ENCODE measurements around the gene ARID1B. TPM values are rescaled to one million over a fixed set of nuclear protein-coding genes. Genes with fewer than 3 reads are reported as not detected.

Gene ARID1B
- polyA plus RNA-seq, 1 experiment, result 19.2 TPM

- TF ChIP-seq CTCF (IDR thresholded peaks at IDR 0.05; ENCODE audit: low read depth, low read length), result no peak
- H3K9me3 ChIP-seq (ENCODE audit: control insufficient read depth, insufficient read depth, low read length), result no peaks in the 10 kb centered on the region; the same call in 1 of the 2 replicates
- ChIA-PET CTCF (interaction anchor here (0.6 kb wide), 1 partner anchor 58 kb away, joined by 3 read pairs; no protein-coding TSS in a partner anchor), POLR2A (interaction anchor here (0.6 to 1.8 kb wide), 3 partner anchors 154 to 334 kb away, joined by 3 to 6 read pairs (median 4); no protein-coding TSS in a partner anchor)
- peak overlapping the region; percentile 70 for H3K4me3 ChIP-seq (ENCODE audit: low read depth, low read length)
- H3K27ac ChIP-seq (ENCODE audit: low read depth, low read length), result no peak overlapping the region
- no peak for DNase-seq (ENCODE audit: low read depth, low spot score)
- no peaks in the 10 kb centered on the region for H3K27me3 ChIP-seq (ENCODE audit: control insufficient read depth, insufficient read depth, low read length)
Observed at GRCh38 chr6:157020398-157020797, 243.2 kb downstream of the ARID1B start.

- H3K27ac ChIP-seq (ENCODE audit: low read depth, low read length), result peak overlapping the region; percentile 99
- ChIA-PET CTCF (interaction anchor here (0.6 to 2.5 kb wide), 2 partner anchors 14 to 25 kb away, joined by 3 to 9 read pairs; no protein-coding TSS in a partner anchor), POLR2A (interaction anchor here (0.6 to 1.8 kb wide), 4 partner anchors 29 to 335 kb away, joined by 3 to 6 read pairs (median 4); no protein-coding TSS in a partner anchor)
- DNase-seq (ENCODE audit: low read depth, low spot score), result no peak
- no peak for TF ChIP-seq CTCF (IDR thresholded peaks at IDR 0.05; ENCODE audit: low read depth, low read length)
- H3K4me3 ChIP-seq (ENCODE audit: low read depth, low read length), result peak overlapping the region; percentile 70
- no peaks in the 10 kb centered on the region for H3K27me3 ChIP-seq (ENCODE audit: control insufficient read depth, insufficient read depth, low read length)
- peaks cover 3% of the 10 kb centered on the region; the same call in 1 of the 2 replicates for H3K9me3 ChIP-seq (ENCODE audit: control insufficient read depth, insufficient read depth, low read length)
Observed at GRCh38 chr6:157020881-157021343, 243.7 kb downstream of the ARID1B start.

- ChIA-PET CTCF (interaction anchor here (0.5 to 2.5 kb wide), 4 partner anchors 13 to 735 kb away, joined by 3 to 9 read pairs (median 3); no protein-coding TSS in a partner anchor), POLR2A (interaction anchor here (0.8 to 1.8 kb wide), 4 partner anchors 12 to 335 kb away, joined by 3 to 6 read pairs (median 4); no protein-coding TSS in a partner anchor)
- H3K4me3 ChIP-seq (ENCODE audit: low read depth, low read length), result peak overlapping the region; percentile 70
- TF ChIP-seq CTCF (IDR thresholded peaks at IDR 0.05; ENCODE audit: low read depth, low read length), result peak; percentile 46
- peak overlapping the region; percentile 99 for H3K27ac ChIP-seq (ENCODE audit: low read depth, low read length)
- H3K27me3 ChIP-seq (ENCODE audit: control insufficient read depth, insufficient read depth, low read length), result no peaks in the 10 kb centered on the region
- H3K9me3 ChIP-seq (ENCODE audit: control insufficient read depth, insufficient read depth, low read length), result peaks cover 4% of the 10 kb centered on the region; the same call in 1 of the 2 replicates
- DNase-seq (ENCODE audit: low read depth, low spot score), result peak; percentile 59
Observed at GRCh38 chr6:157021344-157021992, 244.3 kb downstream of the ARID1B start.

- Histone ChIP-seq H3K27ac (ENCODE audit: low read depth, low read length) (peak overlapping the region; percentile 99), H3K27me3 (ENCODE audit: control insufficient read depth, insufficient read depth, low read length) (no peaks in the 10 kb centered on the region), H3K9me3 (ENCODE audit: control insufficient read depth, insufficient read depth, low read length) (peaks cover 4% of the 10 kb centered on the region; the same call in 1 of the 2 replicates), H3K4me3 (ENCODE audit: low read depth, low read length) (peak overlapping the region; percentile 70)
- DNase-seq (ENCODE audit: low read depth, low spot score), result peak; percentile 76
- CTCF ChIA-PET, result interaction anchor here (0.5 to 2.5 kb wide), 4 partner anchors 10 to 734 kb away, joined by 3 to 9 read pairs (median 3); no protein-coding TSS in a partner anchor
- TF ChIP-seq CTCF (IDR thresholded peaks at IDR 0.05; ENCODE audit: low read depth, low read length), result no peak
- POLR2A ChIA-PET, result interaction anchor here (0.8 to 1.8 kb wide), 2 partner anchors 12 to 242 kb away, joined by 3 to 6 read pairs; no protein-coding TSS in a partner anchor
Observed at GRCh38 chr6:157021993-157022740, 245.0 kb downstream of the ARID1B start.

Measured in AG04450 (cell line).